GM18498 (cell line): Measurements from ENCODE around the gene NLGN4Y.

Experiments
- ATAC-seq: cut with Tn5 transposase; IDR thresholded peaks from one replicate; pipeline ENCODE4 v1.9.1; 2021; ENCODE audit warnings: mild to moderate bottlenecking, moderate library complexity; ENCODE audit not compliant: unreplicated experiment

NLGN4Y gene

DNA sequence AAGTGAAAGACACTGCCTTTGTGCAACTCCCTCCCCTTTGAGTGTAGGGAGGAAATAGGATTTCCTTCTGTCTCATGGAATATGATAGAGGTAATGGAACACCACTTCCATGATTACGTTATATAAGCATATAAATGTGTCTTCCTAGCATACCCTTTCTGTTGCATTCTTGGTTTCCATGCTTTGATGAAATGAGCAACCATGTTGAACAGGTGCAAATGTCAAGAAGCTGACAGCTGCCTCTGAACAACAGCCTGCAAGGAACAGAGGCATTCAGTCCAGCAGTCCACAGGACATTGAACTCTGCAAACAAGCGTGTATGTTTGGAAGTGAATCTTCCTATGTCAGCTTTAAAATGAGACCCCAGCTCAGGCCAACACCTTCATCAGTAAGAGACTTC, 117.5 kb downstream of the NLGN4Y start:
- ATAC-seq, result no peak

DNA sequence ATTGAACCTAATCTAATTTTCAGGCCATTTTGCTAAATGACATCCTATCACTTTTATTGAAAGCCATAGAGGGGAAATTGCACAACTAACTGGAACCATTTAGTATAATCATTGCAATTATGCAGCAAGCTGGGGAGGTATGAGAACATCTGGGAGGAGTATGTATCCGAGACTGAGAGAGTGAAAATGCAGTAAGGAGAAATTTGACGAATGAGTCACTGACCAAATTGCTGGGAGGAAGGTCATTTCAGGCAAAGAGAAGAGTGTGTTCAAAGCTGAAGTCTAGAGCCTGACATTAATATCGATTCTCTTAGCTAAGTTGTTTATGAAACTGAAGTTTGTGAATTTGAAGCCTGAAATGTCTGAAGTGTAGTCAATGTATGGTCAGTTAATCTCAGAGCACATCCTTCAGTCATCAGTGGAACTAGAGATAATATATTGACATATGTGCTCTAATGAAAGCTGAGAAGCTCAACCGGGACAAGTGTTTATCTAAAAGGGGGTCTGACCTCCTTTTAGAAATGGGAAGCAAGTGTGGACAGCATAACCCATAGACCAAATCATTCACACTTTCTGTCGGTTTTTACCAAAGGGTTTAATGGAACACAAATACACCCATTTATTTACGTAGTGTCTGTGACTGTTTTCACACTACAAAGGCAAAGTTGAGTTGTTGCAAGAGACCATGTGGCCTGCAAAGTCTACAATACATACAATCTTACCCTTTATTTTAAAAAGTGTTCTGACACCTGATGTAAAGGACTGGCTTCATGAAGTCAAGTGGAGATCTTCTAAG, 120.0 kb downstream of the NLGN4Y start:
- no peak for ATAC-seq

DNA sequence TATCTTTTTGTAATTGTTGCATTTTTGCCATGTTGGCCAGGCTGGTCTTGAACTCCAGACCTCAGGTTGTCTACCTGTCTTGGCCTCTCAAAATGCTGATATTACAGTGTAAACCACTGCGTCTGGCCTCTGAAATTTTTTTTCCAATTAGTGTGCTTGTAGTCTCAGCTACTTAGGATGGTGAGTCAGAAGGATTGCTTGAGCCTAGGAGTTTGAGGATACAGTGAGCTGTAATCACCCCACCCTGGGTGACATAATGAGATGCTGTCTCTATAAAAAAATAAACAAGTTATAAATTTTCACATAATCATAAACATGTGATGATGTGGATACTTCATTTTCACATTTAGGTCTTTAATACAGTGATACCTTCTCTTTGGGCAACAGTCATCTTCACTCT, 154.9 kb downstream of the NLGN4Y start:
- ATAC-seq, result no peak

DNA sequence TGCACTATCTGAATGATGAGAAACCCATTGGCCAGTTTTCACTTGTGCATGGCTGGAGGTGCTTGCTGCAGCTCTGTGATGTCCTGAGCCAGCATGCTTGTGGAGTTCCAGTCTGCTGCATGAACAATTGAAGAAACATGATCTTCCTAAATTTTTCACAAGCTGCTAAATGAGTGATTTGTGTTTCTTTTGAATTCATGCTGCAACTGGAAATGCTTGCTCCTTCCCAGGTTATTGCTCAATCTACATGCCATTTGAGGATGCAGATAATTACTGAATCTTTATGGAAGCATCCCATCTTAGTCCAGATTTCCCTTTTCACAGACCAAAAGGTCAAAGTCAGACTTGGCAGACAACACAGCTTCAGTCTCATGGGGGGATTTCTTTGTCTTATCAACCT, 170.2 kb downstream of the NLGN4Y start:
- ATAC-seq, result no peak

DNA sequence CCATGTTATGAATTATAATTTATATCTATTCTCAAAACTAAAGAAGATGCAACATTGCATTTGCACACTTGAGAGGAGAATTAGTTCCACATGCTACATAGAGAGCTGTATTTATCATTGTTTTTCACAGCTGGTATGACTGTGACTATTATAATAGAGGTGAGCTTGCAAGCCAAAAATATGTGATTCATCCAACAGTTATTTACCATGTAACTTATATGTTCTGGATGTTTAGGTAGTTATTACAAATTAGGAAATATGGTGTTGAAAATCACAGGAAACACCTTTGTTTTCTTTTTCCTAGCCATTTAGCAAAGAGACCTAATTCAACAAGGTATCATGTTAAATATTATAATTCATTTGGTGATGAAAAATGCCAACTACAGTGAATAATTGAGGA, 183.8 kb downstream of the NLGN4Y start:
- ATAC-seq, result no peak

DNA sequence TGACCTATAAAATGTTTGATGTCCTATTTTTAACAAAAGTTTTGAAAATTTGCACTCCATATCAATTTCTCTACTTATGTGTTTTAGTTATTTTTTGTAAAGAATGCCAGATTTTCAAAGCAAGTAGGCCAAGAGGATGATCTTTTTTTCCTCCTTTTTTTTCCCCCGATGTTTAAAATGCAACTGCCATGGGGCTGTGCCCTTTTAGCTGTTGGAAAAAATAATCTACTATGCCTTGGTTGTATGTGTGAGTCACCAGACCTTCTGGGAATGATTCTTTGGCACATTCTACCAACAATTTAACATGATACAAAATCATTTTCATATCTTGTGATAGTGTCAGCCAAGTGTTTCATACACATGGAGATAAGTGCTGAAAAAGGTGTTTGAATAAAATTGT, 217.3 kb downstream of the NLGN4Y start:
- ATAC-seq, result no peak

DNA sequence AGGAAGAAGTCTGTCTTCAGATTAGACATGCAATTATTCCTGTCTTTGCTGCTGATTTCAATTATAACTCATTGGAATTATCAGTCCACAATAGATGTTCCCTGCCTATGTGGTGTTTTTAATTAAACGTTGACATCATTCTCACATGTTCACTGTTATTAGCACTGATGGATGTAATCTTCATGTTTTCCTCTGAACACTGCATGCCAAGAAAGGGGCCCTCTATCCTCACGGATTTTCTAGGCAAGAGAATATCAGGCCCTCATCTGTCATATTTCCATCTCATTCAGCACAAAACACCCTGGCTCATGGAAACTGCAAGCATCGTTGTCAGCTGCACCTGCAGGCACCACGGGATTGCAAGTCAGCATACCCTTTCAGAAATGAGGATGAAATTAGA, 224.0 kb downstream of the NLGN4Y start:
- ATAC-seq, result no peak

DNA sequence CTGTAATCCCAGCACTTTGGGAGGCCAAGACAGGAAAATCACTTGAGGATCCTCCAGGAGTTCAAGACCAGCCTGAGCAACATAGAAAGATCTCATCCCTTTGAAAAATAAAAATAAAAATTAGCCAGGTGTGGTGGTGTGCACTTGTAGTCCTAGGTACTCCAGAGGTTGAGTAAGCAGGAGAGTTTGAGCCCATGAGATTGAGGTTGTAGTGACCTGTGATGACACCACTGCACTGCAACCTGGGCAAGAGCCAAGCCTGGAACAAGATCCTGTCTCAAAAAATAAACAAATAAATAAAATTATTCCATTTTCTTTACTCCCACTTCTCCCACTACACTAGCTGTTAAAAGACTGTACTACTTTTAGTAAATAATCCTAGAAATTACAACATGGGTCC, 231.2 kb downstream of the NLGN4Y start:
- no peak for ATAC-seq

DNA sequence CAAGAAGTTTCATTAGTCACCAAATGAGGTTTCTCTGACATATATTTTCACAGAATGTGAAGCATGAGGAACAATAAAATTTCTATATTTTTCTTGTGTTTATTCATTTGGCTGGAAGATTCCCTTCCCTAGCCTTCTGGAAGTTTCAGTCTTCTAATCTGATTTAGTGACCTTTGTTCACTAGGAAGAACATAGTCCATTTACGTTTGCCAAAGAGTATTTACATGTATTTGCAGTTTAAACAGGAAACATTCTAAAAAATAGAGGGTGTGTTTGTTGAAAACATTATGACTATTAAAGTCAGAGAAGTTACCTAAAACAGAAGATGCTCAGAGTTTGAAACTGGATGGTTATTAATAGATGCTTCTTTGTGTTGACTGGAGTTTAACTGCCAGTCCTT, 238.6 kb downstream of the NLGN4Y start:
- no peak for ATAC-seq

DNA sequence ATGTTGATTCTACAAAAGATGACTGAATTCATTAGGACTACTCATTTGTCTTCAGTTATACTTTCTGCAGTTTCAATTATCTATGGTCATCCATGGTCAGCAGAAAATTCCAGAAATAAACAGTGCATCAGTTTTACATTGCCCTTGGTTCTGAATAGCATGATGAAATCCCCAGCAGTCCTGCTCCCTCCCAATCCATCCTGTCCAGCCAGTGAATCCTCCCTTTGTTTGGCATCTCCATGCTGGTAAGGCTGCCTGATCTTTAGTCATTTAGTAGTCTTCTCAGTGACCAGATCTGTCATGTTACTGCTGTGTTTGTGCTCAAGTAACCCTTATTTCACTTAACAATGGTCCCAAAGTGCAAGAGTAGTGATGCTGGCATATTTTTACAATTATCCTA, 239.3 kb downstream of the NLGN4Y start:
- no peak for ATAC-seq

DNA sequence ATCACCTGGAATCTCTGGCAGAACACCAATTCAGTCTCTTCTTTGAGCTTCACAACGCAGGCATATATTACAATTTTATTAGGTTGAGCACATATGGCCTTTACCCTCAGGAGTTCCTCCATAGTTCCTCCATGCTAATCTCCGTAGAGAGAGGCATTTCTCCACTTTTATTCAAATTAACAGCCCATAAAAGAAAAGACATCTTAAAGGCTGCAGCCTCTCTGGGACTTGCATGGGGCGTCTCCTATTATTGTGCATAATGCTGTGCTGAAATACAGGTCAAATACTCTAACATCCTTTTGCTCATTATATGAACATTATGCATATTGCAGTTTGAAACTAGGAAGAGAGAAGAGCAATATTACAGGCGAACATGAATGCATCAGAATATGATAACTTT, 253.9 kb downstream of the NLGN4Y start:
- no peak for ATAC-seq

DNA sequence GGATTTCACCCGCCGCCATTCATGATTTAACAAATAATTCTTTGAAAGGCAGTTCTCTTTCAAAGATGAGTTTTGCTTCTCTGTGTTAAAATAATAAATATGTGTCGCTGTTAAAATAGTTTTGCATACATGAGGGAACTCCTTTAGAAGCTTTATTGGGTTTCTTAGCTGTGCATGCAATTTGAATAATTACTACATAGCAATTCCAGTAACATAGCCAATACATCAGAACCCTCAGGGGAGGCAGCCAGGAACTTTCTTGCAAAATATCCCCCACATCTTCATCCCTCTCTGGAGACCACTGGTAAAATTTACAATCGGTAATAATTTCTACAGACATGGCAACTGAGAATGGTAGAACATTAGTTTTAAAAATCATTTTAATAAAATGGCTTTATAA, 268.8 kb downstream of the NLGN4Y start:
- no peak for ATAC-seq

DNA sequence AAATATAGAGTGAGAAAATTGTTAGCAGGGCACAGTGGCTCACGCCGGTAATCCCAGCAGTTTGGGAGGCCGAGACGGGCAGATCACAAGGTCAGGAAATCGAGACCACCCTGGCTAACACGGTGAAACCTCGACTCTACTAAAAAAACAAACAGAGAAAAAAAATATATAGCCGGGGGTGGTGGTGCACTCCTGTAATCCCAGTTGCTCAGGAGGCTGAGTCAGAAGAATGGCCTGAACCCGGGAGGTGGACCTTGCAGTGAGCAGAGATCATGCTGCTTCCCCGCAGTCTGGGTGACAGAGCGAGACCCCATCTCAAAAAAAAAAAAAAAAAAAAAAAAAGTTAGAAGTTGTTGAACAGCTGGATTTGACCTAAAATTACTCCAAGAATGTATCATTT, 269.3 kb downstream of the NLGN4Y start:
- ATAC-seq, result no peak

DNA sequence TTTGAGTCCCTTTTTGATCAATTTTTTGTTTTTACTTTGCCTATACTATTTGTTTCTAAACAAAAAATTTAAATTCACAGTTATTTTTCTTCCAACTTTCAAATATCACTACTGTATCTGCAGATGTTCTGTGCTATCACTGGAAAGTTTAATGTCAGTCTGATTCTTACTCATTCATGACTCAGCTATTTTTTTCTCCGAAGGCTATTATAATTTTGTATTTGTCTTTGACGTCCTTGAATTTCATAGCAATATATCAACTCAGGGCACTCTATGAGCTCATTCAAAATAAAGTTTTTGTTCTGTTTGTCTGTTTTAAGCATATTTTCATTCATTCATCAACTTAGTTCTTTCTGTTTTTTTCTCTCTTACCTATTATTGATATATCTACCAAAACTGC, 273.7 kb downstream of the NLGN4Y start:
- ATAC-seq, result no peak

DNA sequence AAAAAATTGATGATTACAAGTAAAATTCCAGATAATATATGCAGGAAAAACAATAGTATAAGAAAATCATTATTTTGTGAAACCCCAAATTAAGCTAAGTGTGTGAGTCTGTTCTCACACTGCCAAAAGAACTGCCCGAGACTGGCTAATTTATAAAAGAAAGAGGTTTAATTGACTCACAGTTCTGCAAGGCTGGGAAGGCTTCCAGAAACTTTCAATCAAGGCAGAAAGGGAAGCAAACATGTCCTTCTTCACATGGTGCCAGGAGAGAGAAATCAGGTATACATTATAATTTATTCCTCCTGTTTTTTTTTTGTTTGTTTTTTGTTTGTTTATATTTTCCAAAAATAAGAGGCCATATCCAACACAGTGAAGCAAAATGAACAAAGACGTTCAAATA, 276.8 kb downstream of the NLGN4Y start:
- ATAC-seq, result no peak

DNA sequence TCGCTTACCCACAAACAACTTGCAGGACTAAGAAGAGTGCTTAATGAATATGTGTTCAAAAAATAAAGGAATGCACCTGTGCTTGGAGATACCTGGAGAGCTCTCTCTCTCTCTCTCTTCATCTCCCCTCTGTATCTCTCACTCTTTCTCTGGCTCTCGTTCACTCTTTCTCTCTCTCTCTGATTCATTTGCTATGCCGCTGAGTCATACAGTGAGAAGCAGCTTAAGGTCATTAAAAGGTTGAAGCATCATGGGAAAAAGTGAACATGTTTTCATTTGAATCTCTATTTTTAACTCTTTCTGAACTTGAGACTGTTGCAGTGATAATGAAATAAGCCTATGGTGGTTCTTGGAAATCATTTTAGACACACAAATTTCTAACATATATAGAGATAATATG, 277.8 kb downstream of the NLGN4Y start:
- ATAC-seq, result no peak

DNA sequence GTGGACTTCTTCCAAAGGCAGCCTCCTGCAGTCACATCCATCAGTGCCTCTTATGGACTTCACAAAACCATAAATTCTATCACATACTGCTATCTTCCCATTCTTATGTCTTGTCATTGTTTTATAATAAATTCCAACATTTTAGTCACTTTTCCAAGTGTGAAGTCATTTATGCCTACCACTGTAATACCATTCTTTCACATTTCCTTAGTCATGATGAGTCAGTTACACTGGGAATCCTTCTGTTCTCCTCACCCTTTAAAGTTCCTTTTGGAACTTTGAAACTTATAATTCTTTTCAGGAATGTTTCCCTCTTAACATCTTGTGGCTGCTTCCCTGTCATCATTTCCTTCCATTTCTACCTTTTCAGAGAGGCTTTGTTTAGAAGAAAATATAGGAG, 279.7 kb downstream of the NLGN4Y start:
- ATAC-seq, result no peak

DNA sequence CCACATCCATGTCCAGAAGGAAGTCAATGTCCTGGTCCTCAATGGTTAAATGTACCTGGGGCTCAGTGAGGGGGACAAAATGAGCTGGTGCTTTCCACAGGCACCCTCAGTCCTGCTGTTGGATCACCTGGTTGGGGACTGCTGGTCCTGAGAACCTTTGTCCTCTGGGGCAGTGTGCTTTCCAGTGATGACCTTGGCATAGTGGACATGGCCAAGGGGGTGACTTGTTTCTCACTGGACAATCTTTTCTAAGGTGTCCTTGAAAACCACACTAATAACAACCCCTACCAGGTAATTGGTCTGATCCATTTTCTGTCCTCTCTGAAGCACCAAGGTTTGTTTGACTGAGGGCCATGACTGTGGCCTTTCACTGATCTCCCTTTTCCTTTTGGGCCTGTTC, 294.1 kb downstream of the NLGN4Y start:
- ATAC-seq, result no peak

DNA sequence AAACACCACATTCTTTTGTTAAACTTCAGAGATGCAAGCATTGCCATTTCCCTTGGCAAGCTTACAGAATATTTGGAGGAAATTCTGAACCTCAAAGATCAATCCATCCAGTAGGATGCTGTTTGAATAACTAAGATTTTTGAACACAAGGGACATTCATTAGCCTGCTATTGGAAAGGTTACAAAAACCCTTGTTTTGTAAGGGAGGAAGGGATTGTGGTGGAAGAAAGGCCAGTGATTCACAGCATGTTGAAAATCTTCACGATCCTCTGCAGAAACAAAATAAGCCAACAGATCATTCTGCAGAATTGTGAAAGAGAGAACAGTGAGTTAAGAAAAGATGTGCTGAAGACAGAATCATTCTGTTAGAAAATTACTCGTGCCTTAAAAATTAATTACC, 297.9 kb downstream of the NLGN4Y start:
- no peak for ATAC-seq

DNA sequence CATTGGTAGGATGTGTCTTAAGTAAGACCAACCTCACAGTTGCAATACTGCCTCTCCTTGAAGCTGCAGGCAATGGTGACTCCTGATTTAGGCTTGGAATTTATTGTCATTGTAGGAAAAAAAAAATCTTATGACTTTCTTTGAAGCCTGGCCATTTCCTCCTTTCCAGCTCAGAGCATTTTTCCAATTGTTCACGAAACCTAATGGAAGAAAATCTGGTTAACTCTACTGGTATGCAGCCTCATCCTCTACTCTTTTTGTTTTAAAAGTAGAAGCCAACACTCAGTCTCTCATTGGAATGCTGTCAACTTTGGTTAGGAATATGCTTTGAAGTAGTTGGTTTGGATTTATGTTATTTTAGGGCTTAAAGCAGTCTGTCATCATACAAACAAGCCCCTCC, 298.6 kb downstream of the NLGN4Y start:
- ATAC-seq, result no peak

DNA sequence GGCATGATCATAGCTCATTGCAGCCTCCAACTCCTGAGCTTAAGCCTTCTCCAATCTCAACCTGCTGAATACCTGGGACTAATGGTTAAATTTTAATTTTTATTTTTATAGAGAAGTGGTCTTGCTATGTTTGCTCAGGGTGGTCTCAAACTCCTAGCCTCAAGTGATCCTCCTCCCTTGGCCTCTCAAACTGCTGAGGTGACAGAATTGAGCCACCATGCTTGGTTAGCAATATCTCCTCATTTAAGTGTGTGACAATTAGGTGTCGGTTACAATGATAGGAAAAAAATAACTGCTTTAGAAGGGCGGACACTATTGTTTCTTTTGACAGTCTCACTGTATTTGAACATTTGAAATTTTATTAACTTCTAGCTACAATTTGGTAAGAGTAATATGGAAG, 300.3 kb downstream of the NLGN4Y start:
- ATAC-seq, result no peak

DNA sequence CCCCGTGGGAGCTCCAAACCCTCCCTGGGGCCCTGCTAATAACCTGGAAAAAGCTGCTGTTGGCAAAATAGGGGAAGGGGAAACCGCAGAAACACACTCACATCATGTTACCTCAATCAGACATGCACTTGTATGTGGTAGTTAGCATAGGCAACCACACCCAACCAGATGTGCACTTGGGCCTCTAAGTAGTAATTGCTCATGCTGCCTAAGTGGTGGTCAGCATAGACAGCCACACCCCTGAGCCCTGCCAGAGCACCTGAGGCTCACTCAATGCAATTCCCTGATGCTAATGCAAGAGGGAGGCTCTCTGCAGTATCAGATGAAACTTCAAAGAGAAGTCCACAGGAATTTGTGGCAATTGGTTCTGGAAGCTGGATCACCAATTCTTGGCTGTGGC, 301.4 kb downstream of the NLGN4Y start:
- ATAC-seq, result no peak

DNA sequence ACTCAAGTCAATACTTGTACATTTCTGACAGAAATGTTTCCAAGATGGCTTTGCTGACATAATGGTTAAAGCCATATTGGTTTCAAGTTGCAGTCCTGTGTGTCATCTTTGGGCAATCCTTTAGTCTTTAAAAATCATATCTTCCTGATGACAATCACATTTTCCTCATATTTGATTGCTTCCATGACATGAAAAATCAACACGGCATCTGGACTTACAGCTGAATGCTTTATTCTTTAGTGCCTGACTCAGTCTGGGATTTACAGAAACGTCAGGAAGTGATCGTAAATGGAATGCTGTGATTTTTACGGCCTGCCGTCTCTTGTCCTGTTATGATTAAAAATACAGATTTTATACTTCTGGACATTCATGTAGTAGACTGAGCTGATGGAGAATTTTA, 304.2 kb downstream of the NLGN4Y start:
- ATAC-seq, result no peak
